Keratinocyte (primary cell): ENCODE data around the gene TTC3. TPM values are rescaled to one million over a fixed set of nuclear protein-coding genes. Genes with fewer than 3 reads are reported as not detected.

Experiments used
- DNase-seq: peaks from one replicate; pipeline ENCODE4 v3.0.0-alpha.2; 2011; ENCODE audit warnings: low read depth, missing footprints, low spot score
- FAIRE-seq: peaks from 2 replicates; lab custom pipeline; 2011; peaks lifted over from hg19 to GRCh38; lab: Jason Lieb, UNC
- H2AFZ ChIP-seq: 2 replicates; pipeline ENCODE4 v1.6.0; 2012; ENCODE audit warnings: low read length, control low read depth, inconsistent platforms; ENCODE audit not compliant: control insufficient read depth
- H3K27ac ChIP-seq: 2 replicates; pipeline ENCODE4 v1.5.1; 2011; ENCODE audit warnings: low read length; ENCODE audit not compliant: control insufficient read depth, insufficient read depth
- H3K27me3 ChIP-seq: 3 replicates; pipeline ENCODE4 v1.6.0; 2011; ENCODE audit warnings: low read length; ENCODE audit not compliant: control insufficient read depth, insufficient read depth; ENCODE audit errors: extremely low read depth
- H3K36me3 ChIP-seq, 2 experiments: 2 replicates in 1 of 2; 3 replicates in 1 of 2; pipeline ENCODE4 v1.5.1; 2011; ENCODE audit warnings: low read length in 2 of 2, mild to moderate bottlenecking in 1 of 2; ENCODE audit not compliant: control insufficient read depth in 2 of 2, insufficient read depth in 2 of 2; ENCODE audit errors: extremely low read depth in 1 of 2
- H3K4me1 ChIP-seq: 3 replicates; pipeline ENCODE4 v1.5.1; 2011; ENCODE audit warnings: low read length; ENCODE audit not compliant: control insufficient read depth, insufficient read depth; ENCODE audit errors: extremely low read depth
- H3K4me2 ChIP-seq: 3 replicates; pipeline ENCODE4 v1.6.0; 2011; ENCODE audit warnings: low read depth, low read length; ENCODE audit not compliant: control insufficient read depth, insufficient read depth; ENCODE audit errors: extremely low read depth
- H3K4me3 ChIP-seq, 3 experiments: fragments of 200-600 bp in 1 of 3; sonication (generic) in 1 of 3; 2 replicates in 2 of 3; 3 replicates in 1 of 3; pipeline ENCODE4 v1.5.1; 2011 to 2016; ENCODE audit warnings: low read length in 3 of 3, mild to moderate bottlenecking in 3 of 3, control low read depth in 2 of 3, inconsistent platforms in 1 of 3, low read depth in 1 of 3, mixed read lengths in 1 of 3, mixed run types in 1 of 3, moderate library complexity in 1 of 3; ENCODE audit not compliant: control insufficient read depth in 2 of 3, insufficient read depth in 2 of 3; ENCODE audit errors: extremely low read depth in 1 of 3
- H3K79me2 ChIP-seq: 2 replicates; pipeline ENCODE4 v1.6.0; 2012; ENCODE audit warnings: low read length; ENCODE audit not compliant: control insufficient read depth, insufficient read depth
- H3K9ac ChIP-seq: 3 replicates; pipeline ENCODE4 v1.6.0; 2011; ENCODE audit warnings: low read length; ENCODE audit not compliant: control insufficient read depth, insufficient read depth; ENCODE audit errors: extremely low read depth
- H3K9me1 ChIP-seq: 3 replicates; pipeline ENCODE4 v1.6.0; 2011; ENCODE audit warnings: low read length; ENCODE audit not compliant: control insufficient read depth, insufficient read depth; ENCODE audit errors: extremely low read depth
- H3K9me3 ChIP-seq: 2 replicates; pipeline ENCODE4 v1.5.1; 2012; ENCODE audit warnings: low read depth, low read length; ENCODE audit not compliant: control insufficient read depth
- H4K20me1 ChIP-seq: 3 replicates; pipeline ENCODE4 v1.6.0; 2011; ENCODE audit warnings: low read length; ENCODE audit not compliant: control insufficient read depth, insufficient read depth; ENCODE audit errors: extremely low read depth
- EZH2 ChIP-seq: IDR thresholded peaks from one replicate; pipeline ENCODE4 v1.6.1; 2012; ENCODE audit warnings: inconsistent platforms, mild to moderate bottlenecking, low read length, moderate library complexity
- dilution Hi-C: fragments of 300-500 bp; cut with MboI; formaldehyde crosslinking; loops from one replicate; pipeline ENCODE4 v1.7.0; 2020; ENCODE audit warnings: low sequenced_read_pairs; ENCODE audit not compliant: extremely low pct_ligation_motif_present
- polyA plus RNA-seq, 5 experiments: library from polyadenylated mRNA; depleted of rRNA in 3 of 5; stranded (reverse) in 3 of 5; stranded (forward) in 1 of 5; unstranded in 1 of 5; fragments of >200 nt; gene quantifications; 1 replicate in 1 of 5; 2 replicates in 3 of 5; 3 replicates in 1 of 5; pipeline versions ENCODE4 v1.2.1 to v1.2.3, GENCODE V29; 2011 to 2012; ENCODE audit warnings: missing spikeins in 2 of 5, low read depth in 1 of 5, low replicate concordance in 1 of 5
- TF ChIP-seq, protein P1 (sequence below), 3 experiments: IDR thresholded peaks in 1 of 3; conservative IDR thresholded peaks in 1 of 3; optimal IDR thresholded peaks in 1 of 3; 2 replicates in 2 of 3; 3 replicates in 1 of 3; pipeline versions ENCODE3 to v1.5.1; 2011; ENCODE audit warnings: low read length in 3 of 3, mild to moderate bottlenecking in 3 of 3, moderate library complexity in 2 of 3, control low read depth in 1 of 3, inconsistent platforms in 1 of 3; ENCODE audit not compliant: insufficient read depth in 2 of 3; ENCODE audit errors: extremely low read depth in 1 of 3

The TTC3 gene
- polyA plus RNA-seq, 1 donor (not counting 4 experiments of a cell fraction or from before 2014, with no cell fraction given) = 38.5 TPM

DNA sequence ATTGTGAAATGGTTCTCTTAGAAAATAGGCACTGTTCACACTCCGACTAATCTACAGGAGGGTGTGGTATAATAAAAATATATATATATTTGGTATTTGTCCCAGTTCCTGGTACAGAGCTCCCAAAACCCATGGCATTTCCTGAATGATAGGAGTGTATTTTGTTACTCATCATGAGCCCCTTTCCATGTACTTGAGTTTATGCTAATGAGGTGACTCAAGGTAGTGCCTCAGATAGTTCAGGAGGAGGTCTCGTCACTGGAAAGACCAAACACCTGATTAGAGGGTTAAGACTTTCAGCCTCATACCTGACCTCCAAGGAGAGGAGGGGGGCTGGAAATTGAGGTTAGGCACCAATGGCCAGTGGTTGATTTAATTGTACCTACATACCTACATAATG lies 57.9 kb downstream of the TTC3 start:
- H3K79me2 ChIP-seq = no peaks in the 10 kb centered on the region
- TF ChIP-seq, protein P1, sequence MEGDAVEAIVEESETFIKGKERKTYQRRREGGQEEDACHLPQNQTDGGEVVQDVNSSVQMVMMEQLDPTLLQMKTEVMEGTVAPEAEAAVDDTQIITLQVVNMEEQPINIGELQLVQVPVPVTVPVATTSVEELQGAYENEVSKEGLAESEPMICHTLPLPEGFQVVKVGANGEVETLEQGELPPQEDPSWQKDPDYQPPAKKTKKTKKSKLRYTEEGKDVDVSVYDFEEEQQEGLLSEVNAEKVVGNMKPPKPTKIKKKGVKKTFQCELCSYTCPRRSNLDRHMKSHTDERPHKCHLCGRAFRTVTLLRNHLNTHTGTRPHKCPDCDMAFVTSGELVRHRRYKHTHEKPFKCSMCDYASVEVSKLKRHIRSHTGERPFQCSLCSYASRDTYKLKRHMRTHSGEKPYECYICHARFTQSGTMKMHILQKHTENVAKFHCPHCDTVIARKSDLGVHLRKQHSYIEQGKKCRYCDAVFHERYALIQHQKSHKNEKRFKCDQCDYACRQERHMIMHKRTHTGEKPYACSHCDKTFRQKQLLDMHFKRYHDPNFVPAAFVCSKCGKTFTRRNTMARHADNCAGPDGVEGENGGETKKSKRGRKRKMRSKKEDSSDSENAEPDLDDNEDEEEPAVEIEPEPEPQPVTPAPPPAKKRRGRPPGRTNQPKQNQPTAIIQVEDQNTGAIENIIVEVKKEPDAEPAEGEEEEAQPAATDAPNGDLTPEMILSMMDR (optimal IDR thresholded peaks at IDR 0.05 in 1 of 3, IDR thresholded peaks at IDR 0.05 in 1 of 3, conservative IDR thresholded peaks at IDR 0.05 in 1 of 3; ENCODE audit: extremely low read depth in 1 of 3, insufficient read depth in 2 of 3, low read length in 3 of 3) = no peak
- TF ChIP-seq EZH2 = no peak
- H2AFZ ChIP-seq = no peak overlapping the region
- dilution Hi-C loops = no loop called here
- no peak overlapping the region for H3K4me3 ChIP-seq
- no peak for FAIRE-seq
- no peak overlapping the region for H3K27ac ChIP-seq
- DNase-seq = no peak
- no peaks in the 10 kb centered on the region for H3K9me3 ChIP-seq
- H3K9me1 ChIP-seq = no peaks in the 10 kb centered on the region
- H3K4me2 ChIP-seq = no peak overlapping the region
- H3K27me3 ChIP-seq = no peaks in the 10 kb centered on the region
- H4K20me1 ChIP-seq = no peaks in the 10 kb centered on the region
- H3K9ac ChIP-seq = no peak overlapping the region
- peaks cover 15 to 21% of the 10 kb centered on the region in 2 experiments for H3K36me3 ChIP-seq
- peaks cover 7% of the 10 kb centered on the region for H3K4me1 ChIP-seq

DNA sequence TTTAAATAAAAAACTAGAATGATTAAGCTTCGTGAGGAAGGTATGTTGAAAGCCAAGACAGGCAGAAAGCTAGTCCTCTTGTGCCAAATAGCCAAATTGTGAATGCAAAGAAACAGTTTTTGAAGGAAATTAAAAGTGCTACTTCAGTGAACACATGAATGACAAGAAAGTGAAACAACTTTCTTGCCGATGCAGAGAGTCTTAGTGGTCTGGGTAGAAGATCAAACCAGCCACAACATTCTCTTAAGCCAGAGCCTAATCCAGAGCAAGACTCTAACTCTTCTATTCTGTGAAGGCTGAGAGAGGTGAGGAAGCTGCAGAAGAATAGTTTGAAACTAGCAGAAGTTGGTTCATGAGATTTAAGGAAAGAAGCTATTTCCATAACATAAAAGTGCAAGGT lies 63.2 kb downstream of the TTC3 start:
- Histone ChIP-seq H3K79me2 (no peaks in the 10 kb centered on the region), H3K9me1 (no peaks in the 10 kb centered on the region), H3K4me3 (no peak overlapping the region), H3K36me3 (peaks cover 9 to 21% of the 10 kb centered on the region in 2 experiments), H2AFZ (no peak overlapping the region), H3K9me3 (no peaks in the 10 kb centered on the region), H3K4me2 (no peak overlapping the region), H3K9ac (no peak overlapping the region), H3K27ac (no peak overlapping the region), H3K27me3 (no peaks in the 10 kb centered on the region), H4K20me1 (no peaks in the 10 kb centered on the region), H3K4me1 (no peaks in the 10 kb centered on the region)
- dilution Hi-C loops = no loop called here
- no peak for FAIRE-seq
- DNase-seq = no peak
- no peak for TF ChIP-seq EZH2
- TF ChIP-seq, protein P1 (optimal IDR thresholded peaks at IDR 0.05 in 1 of 3, IDR thresholded peaks at IDR 0.05 in 1 of 3, conservative IDR thresholded peaks at IDR 0.05 in 1 of 3; ENCODE audit: extremely low read depth in 1 of 3, insufficient read depth in 2 of 3, low read length in 3 of 3) = no peak
